Measurements from ENCODE around the gene HBE1.
"Not testable (repeated sequence)": the region's sequence is repeated elsewhere in the genome, so short reads cannot be mapped to it uniquely, and the experiment has no call there.

The HBE1 gene

DNA sequence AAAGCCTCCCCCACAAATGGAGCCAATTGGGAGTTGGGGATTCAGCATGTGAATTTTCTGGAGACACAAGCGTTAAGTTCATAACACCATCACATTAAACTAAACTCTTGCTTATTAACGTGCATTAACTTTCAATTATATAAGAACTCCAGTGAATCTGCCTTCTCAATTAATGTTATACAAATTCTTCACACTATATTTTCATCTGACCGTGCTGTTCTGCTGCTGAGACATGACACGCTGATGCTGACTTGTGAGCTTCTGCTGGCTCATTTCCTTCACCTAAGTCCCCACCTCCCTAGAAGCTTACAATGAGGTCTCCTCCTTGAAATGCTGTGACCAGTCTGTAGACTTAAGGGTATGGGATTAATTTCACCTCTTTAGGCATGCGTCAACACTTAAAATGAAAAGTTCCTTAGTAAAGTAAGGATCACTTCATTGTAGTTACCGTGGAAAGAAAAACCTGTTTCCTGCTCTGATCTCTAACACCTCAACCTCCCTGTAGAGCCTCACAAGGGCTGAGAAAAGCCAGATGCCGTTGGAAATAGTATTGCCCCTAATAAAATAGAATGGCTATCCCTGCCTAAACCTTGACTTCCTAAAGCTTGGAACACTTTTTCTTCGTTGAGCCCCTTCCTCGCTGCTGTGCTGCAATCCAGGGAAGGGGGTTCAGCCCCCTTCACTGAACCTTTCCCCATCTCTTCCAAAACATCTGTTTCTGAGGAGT, 17.4 kb downstream of the HBE1 start:
- no peak for DNase-seq

DNA sequence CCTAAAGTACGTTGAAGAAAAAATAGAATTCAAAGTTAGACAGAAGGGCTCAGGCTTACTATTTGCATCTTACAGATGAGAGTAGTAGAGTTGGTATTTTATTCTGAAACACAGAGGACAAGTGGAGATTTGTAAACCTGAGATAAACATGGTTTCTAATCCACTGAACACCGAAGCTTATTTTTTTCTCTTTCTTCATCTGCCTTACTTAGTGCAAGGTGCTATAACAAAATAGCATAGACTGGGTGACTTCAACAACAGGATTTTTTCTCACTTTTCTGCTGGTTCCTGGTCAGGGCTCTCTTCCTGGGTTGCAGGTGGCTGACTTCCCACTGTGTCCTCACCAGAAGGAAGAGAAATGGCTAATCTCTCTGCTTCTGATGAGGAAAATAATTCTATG, 18.0 kb downstream of the HBE1 start:
- no peak for DNase-seq

DNA sequence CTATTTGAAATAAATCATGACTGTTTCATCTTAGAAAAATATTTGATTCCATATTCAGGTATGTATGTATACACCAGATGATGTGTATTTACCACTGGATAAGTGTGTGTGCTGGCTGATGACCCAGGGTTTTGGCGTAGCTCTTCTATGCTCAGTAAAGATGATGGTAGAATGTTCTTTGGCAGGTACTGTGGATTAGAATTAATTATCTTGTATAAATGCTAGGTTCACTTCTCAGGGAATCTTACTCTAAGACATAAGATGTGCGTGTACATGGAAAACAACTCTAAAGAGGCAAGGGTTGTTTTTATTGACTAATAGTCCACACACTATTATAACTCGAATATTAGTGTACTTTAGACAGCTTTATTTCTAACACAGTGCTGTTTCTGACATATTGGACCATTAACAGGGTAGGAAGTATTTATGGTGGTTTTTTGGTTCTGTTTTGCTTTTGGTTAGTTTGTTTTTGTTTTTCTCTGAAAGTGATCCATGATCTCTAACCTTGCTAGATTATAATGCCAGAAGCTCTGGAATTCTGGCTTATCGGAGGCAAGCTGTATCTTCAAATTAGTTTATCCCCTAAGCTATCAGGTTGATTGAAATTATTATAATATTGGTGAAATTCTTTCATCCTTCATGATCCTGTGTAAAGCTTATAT, 19.1 kb downstream of the HBE1 start:
- DNase-seq, result no peak

DNA sequence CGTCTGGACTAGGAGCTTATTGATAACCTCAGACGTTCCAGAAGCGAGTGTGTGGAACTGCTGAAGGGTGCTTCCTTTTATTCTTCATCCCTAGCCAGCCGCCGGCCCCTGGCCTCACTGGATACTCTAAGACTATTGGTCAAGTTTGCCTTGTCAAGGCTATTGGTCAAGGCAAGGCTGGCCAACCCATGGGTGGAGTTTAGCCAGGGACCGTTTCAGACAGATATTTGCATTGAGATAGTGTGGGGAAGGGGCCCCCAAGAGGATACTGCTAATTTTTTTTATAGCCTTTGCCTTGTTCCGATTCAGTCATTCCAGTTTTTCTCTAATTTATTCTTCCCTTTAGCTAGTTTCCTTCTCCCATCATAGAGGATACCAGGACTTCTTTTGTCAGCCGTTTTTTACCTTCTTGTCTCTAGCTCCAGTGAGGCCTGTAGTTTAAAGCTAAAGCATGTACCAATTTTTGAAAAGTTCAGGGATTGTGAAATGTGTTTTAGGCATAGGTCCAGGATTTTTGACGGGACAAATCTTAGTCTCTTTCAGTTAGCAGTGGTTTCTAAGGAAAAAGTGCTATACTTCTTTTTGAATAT, 19.8 kb downstream of the HBE1 start, which contains the start of gene HBG1:
Gene HBG1, minus strand, starts transcription at position 51 of the 590 bp plus-strand sequence. CDS start 53 bp downstream, outside the sequence.
- DNase-seq, result not testable (repeated sequence)

DNA sequence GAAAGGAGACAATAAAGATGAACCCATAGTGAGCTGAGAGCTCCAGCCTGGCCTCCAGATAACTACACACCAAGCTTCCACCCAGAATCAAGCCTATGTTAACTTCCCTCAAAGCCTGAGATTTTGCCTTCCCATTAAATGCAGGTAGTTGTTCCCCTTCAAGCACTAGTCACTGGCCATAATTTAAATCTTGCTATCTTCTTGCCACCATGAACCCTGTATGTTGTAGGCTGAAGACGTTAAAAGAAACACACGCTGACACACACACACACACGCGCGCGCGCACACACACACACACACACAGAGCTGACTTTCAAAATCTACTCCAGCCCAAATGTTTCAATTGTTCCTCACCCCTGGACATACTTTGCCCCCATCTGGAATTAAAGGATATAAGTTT, 21.2 kb downstream of the HBE1 start:
- DNase-seq, result not testable (repeated sequence)

DNA sequence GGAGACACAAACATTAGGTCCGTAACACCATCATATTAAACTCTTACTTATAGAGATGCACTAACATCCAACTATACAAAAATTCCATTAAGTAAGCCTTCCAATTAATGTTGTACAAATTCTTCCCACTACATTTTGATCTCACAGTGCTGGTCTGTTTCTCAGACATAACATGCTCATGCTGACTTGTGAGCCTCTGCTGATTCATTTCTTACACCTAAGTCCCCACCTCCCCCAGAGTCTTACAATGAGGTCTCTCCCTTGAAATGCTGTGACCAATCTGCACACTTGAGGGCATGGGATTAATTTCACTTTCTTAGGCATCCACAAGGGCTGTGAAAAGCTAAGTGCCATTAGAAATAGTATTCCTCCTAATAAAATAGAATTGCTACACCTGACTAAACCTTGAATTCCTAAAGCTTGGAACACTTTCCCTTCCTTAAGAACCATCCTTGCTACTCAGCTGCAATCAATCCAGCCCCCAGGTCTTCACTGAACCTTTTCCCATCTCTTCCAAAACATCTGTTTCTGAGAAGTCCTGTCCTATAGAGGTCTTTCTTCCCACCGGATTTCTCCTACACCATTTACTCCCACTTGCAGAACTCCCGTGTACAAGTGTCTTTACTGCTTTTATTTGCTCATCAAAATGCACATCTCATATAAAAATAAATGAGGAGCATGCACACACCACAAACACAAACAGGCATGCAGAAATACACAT, 22.1 kb downstream of the HBE1 start:
- no peak for DNase-seq

DNA sequence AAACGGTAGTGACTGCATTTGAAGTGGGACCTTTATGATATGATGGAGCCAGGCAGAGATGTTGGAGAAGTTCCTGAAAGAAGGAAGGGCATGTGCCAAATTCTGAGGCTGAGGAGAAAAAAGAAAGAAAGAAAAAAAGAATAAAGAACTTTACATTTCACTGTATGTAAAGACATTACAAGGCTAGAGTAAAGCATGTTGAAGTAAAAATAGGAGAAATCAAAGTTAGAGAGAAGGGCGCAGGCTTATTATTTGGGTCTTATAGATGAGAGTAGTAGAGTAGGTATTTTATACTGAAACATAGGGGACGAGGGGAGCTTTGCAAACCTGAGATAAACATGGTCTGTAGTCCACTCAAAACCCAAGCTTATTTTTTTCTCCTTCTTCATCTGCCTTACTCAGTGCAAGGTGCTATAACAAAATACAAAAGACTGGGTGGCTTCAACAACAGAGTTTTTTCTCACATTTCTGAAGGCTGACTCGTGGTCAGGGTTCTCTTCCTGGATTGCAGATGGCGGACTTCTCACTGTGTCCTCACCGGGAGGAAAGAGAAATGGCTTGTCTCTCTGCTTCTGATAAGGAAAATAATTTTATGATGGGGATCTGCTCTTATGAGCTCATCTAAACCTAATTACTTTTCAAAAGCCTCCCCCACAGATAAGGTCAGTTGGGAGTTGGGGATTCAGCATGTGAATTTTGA, 22.8 kb downstream of the HBE1 start:
- DNase-seq, result no peak

DNA sequence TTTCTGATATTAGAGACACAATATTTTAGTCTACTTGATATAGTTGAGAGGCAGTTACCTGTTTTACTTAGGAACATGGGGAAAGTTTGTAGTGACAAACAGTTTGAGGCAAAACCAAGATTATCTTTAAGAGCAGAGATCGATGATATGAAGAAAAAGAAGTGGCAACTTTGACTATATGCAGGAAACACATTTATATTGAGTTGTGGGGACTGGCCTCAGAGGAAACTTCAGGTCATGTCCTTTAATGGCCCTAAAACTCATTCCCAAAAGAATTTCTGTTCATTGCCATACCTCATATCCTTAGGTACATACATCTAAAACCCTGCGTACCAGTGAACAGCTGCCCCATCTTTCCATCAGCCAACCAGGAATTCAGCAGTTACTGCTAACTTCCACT, 24.6 kb downstream of the HBE1 start:
- DNase-seq, result no peak

DNA sequence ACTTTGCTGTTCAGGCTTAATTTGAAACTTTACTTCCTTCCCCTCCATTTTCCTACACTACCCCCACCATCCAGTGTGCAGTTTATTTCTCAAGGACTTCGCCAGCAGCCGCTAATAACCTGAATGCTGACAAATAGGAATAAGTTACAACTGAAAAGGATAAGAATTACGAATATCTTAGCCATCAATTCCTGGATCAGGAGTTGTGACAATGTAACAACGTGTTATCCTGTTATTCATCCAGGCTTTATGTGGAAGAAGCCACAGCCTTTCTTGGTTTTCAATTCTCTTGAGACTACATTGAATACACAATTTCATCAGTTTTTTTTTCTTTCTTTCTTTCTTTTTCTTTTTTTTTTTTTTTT, 25.9 kb downstream of the HBE1 start:
- DNase-seq, result no peak

DNA sequence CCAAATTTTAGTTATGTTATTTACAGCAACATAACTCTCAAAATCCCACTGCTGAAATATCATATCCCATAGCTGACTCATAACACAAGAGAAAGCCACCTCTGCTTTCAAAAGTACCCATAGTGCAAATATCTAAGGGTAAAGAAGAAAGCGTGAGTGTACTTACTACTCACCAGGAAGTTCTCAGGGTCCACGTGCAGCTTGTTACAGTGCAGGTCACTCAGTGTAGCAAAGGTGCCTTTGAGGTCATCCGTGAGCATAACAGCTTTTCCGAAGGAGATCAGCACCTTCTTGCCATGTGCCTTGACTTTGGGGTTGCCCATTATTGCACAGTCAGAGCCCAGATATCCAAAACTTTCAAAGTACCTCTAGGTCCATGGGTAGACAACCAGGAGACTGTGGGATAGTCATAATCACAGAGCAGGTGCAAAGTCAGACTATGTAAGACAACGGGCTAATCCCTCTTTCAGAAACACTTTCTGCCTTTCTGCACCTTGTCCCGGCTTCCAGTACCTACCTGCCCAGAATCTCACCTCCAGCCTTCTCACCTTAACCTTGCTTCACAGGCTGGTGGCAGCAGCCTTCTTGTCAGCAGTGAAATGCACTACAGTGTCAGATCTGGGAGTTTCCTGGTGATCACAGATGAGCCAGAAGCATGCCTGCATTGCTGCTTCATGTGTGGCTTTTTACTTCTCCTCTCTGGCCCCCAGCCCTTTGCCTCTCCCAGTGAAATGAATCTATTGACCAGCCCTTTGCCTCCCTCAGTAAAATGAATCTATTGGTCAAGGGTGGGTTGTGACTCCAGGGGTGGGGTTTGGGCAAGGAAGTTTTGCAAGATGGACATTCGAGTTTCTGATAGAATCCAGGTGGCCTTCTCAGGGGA, 26.6 kb downstream of the HBE1 start:
- DNase-seq, result no peak

DNA sequence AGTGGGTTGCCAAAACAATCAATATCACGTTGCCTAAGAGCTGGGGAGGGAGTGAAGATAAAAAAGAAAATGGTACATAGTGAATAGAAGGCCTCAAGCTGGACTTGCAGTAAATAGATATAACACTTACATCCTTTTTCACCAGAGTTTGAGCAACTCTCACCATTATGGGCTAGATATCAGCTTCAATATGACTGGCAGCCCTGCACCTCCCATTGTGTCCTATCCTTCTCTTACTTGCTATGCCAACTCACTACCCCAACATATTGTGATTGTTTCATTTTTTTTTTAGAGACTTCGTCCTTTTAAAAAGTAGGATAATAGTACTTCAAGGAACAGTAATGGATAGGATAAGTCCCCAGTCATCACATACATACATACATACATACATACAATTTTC, 27.5 kb downstream of the HBE1 start:
- DNase-seq, result no peak

DNA sequence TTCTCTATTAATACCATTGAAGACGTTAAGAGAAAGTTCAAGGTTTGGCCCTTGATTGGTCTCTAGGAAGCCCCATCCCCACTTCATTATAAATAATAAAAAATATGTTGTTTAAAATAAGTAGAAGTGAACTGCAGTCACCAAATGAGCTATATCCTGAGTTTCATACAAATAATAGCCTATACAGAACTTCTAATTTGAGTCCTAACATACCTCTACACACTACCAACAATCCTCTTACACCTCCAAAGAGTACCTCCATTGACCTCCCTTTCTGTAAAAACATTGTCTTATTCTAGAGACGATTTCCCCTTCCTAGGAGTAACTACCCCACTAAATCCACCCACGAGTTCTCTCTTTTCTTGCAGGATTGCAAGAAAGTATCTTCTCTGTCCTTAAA, 28.3 kb downstream of the HBE1 start:
- no peak for DNase-seq

DNA sequence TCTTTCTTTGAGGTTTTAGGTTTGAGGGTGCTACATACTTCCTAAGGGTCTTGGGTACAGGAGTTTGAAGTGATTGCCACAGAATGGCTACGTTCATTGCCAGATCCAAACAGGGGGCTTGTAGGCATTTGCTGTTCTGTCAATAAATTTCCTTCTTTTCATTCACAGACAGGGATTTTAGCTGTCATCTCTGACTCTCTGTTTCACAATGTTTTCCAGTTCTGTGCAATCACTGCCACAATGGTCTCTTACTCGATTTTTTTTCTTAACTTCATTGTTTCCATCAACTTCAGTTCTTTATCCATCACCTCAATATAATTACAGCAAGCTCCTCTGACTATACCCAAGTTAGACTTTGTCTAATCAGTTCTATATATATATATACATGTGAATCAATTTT, 29.3 kb downstream of the HBE1 start:
- no peak for DNase-seq

DNA sequence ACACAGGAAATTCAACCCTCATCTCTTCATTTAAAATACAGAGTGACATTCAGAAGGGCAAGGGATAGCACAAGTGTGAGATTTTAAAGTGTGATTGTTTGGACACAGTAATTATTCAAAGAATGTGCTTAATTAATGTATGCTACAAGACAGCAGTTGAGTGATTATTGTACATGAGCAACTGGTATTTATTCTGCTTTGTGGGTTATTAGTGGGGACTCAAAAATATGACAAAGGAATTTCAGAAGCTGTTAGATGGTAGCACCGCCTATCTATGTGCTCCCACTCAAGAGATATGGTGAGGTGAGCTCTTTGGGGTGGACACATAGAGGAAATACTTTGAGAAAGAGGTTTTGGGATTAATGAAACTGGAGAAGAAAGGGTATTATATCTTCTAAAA, 29.7 kb downstream of the HBE1 start:
- no peak for DNase-seq

DNA sequence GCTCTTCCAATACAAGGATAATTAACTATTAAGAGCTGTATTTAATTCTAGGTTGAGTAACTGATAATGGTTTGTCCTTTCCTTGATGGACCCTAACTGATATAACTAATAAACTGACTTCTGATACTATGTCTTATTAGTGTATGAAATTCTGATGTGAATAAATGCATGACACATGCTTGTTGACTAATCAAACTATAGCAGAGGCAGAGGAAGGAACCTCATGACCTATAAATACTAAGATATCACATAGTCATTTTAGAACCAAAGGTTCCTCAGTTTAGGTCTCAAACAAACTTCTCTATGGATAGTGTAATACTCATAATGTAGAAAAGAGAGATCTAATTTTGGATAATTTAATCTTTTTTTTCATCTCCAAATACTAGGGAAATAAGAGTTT, 30.7 kb downstream of the HBE1 start:
- DNase-seq, result no peak

DNA sequence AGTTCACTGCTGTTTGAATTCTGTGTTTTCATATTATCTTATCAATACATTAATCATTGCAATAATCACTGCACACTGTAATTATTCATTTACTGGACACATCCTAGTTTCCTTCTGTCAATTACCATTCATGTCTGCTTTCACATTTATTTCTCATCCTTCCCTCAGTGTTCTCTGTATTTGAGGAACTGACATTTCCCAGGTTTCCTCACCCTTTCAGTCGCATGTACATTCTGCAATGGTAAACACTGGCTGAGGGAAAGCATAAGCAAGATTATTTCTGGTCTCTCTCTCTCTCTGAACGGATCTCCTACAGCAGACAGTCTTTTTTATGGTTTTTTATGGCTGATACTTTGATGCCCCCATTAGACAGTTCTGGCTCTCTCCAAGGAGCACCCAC, 31.3 kb downstream of the HBE1 start:
- no peak for DNase-seq

DNA sequence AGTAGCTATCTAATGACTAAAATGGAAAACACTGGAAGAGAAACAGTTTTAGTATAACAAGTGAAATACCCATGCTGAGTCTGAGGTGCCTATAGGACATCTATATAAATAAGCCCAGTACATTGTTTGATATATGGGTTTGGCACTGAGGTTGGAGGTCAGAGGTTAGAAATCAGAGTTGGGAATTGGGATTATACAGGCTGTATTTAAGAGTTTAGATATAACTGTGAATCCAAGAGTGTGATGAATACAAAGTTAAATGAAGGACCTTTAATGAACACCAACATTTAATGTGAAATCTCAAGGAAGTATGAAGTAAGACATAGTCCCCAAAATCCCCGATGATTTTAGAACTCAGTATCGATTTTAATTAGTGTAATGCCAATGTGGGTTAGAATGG, 32.3 kb downstream of the HBE1 start:
- DNase-seq, result no peak

DNA sequence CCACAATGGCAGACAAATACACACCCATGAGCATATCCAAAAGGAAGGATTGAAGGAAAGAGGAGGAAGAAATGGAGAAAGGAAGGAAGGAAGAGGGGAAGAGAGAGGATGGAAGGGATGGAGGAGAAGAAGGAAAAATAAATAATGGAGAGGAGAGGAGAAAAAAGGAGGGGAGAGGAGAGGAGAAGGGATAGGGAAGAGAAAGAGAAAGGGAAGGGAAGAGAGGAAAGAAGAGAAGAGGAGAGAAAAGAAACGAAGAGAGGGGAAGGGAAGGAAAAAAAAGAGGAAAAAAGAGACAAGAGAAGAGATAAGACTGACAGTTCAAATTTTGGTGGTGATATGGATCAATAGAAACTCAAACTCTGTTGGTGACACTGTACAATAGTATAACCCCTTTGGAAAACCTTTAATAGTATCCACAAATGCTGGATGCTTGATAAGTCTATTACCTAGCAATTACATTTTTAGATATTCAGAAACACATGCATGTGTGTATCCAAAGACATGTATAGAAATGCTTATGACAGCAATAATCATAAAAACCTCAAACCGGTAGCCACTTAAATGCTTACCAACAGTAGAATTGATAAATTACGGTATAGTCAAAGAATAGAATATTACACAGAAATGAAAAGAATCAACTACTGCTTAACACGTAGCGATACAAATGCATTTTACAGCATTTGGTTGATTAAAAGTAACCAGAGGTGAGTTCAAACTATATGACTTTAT, 34.2 kb downstream of the HBE1 start:
- no peak for DNase-seq

DNA sequence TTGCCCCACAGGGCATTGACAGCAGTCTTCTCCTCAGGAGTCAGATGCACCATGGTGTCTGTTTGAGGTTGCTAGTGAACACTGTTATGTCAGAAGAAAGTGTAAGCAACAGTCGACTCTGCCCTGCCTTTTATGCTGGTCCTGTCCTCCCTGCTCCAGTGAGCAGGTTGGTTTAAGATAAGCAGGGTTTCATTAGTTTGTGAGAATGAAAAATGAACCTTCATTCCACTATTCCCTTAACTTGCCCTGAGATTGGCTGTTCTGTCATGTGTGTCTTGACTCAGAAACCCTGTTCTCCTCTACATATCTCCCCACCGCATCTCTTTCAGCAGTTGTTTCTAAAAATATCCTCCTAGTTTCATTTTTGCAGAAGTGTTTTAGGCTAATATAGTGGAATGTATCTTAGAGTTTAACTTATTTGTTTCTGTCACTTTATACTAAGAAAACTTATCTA, 35.3 kb downstream of the HBE1 start, which contains the start of gene HBD:
Gene HBD, minus strand, starts transcription at position 103 of the 454 bp plus-strand sequence. Its CDS starts 50 bp downstream, at position 53.
- DNase-seq, result no peak

DNA sequence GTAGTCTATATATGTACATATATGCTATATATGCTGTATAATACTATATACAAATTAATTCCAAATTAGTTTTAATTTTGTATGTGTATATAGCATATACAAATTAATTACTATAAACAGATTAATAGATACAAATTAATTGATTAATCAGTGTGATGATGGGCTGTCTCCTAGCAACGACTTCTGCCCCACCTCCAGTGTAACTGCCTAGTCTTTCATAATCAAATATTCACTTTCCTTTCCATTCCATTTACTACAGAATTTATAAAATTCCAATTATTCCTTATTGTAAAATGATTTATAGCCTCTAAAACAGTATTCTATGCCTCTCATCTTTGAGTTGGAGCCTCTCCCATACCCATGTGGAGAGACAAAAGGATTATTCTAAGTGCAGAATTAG, 36.4 kb downstream of the HBE1 start:
- no peak for DNase-seq

DNA sequence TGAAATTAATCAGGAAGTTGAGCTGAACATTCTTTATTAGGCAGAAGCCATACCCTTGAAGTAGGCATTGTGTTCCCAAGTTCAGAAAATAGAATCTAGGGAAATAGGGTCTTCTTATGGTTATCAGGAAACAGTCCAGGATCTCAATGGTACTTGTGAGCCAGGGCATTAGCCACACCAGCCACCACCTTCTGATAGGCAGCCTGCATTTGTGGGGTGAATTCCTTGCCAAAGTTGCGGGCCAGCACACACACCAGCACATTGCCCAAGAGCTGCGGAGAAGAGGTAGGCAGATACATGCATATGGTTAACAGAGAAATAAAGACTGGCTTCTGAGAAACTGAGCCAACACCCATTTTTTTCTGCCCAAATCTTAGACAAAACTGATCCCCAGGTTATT, 36.9 kb downstream of the HBE1 start:
- no peak for DNase-seq

All from COR-L47 (cell line).